NCI-H128 (cell line): Measurements from ENCODE around the gene UBE2L3.

ENCODE experiments used
- DNase-seq: peaks from one replicate; lab custom pipeline; 2025; ENCODE audit not compliant: unreplicated experiment; lab: John Stamatoyannopoulos, UW

The UBE2L3 gene

DNA sequence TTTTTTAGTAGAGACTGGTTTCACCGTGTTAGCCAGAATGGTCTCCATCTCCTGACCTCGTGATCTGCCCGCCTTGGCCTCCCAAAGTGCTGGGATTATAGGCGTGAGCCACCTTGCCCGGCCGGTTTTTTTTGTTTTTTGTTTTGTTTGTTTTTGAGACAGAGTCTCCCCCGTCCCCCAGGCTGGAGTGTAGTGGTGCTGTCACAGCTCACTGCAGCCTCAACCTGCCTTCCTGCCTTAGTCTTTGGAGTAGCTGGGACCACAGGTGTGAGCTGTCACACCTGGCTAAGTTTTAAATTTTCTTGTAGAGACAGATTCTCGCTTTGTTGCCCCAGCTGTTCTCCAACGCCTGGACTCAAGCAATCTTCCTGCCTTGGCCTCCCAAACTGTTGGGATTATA lies 101.5 kb downstream of the UBE2L3 start:
- no peak for DNase-seq

DNA sequence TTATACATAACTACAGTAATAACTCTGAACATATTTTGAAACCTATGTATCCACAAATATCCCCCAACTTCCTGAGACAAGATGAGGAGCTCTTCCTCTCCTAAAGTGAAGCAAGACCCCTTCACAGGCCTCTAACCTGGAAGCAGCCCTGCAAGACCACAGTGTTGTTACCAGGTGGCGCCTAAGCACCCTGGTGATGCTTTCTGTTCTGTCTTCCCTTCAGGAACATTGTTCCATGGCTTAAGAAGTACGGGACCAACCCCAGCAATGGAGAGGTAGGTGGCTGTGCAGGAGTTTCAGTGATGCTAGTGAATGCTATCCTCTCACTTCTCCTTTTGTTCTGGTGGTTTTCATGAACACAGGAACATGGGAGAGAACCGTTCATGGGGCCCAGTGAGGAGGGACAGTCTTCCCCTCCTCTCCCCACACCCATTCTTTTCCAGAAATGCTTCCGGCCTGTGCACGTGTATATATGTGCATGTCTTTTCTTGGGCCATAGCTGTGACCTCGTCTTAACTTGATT lies 104.7 kb downstream of the UBE2L3 start:
- no peak for DNase-seq
